Mesenchymal stem cell (in vitro differentiated cells and primary cell): Measurements from ENCODE around the gene GFI1.

Experiments used
- DNase-seq: peaks from one replicate; pipeline ENCODE4 v3.0.0-alpha.2; 2013
- H2AFZ ChIP-seq: one replicate; pipeline ENCODE4 v1.6.1; 2013; ENCODE audit warnings: low read depth, mild to moderate bottlenecking, control low read depth, inconsistent platforms, low read length, moderate library complexity
- H2AK5ac ChIP-seq: 2 replicates; pipeline ENCODE4 v1.6.1; 2013; ENCODE audit warnings: low read length, moderate library complexity, mild to moderate bottlenecking, inconsistent platforms; ENCODE audit not compliant: severe bottlenecking
- H2BK120ac ChIP-seq: one replicate; pipeline ENCODE4 v1.6.1; 2013; ENCODE audit warnings: low read depth, mild to moderate bottlenecking, inconsistent platforms, low read length, moderate library complexity
- H2BK12ac ChIP-seq, 2 experiments: one replicate each; pipeline ENCODE4 v1.6.1; 2013; ENCODE audit warnings: inconsistent platforms in 2 of 2, low read length in 2 of 2, mild to moderate bottlenecking in 2 of 2, moderate library complexity in 2 of 2, control low read depth in 1 of 2
- H2BK15ac ChIP-seq: one replicate; pipeline ENCODE4 v1.6.1; 2013; ENCODE audit warnings: mild to moderate bottlenecking, low read depth, inconsistent platforms; ENCODE audit not compliant: poor library complexity, severe bottlenecking
- H2BK5ac ChIP-seq: 2 replicates; pipeline ENCODE4 v1.6.1; 2013; ENCODE audit warnings: low read depth, mild to moderate bottlenecking, low read length, control low read depth, inconsistent platforms; ENCODE audit not compliant: poor library complexity, severe bottlenecking
- H3K14ac ChIP-seq, 2 experiments: one replicate each; pipeline ENCODE4 v1.6.1; 2013; ENCODE audit warnings: inconsistent platforms in 2 of 2, low read length in 2 of 2, control low read depth in 1 of 2, mild to moderate bottlenecking in 1 of 2, moderate library complexity in 1 of 2
- H3K18ac ChIP-seq, 2 experiments: one replicate each; pipeline ENCODE4 v1.6.1; 2013; ENCODE audit warnings: inconsistent platforms in 2 of 2, low read length in 2 of 2, control low read depth in 1 of 2, low read depth in 1 of 2, mild to moderate bottlenecking in 1 of 2
- H3K23ac ChIP-seq, 2 experiments: one replicate each; pipeline ENCODE4 v1.6.1; 2013; ENCODE audit warnings: inconsistent platforms in 2 of 2, low read length in 2 of 2, mild to moderate bottlenecking in 2 of 2, moderate library complexity in 2 of 2, control low read depth in 1 of 2
- H3K27ac ChIP-seq: 2 replicates; pipeline ENCODE4 v1.5.1; 2013; ENCODE audit warnings: mild to moderate bottlenecking, moderate library complexity, low read length, control low read depth, inconsistent platforms; ENCODE audit not compliant: poor library complexity, severe bottlenecking
- H3K27me3 ChIP-seq, 2 experiments: 2 replicates each; pipeline versions ENCODE4 v1.6.1 to v1.7.0; 2013; ENCODE audit warnings: low read length in 2 of 2, mild to moderate bottlenecking in 2 of 2, moderate library complexity in 2 of 2, control low read depth in 1 of 2, inconsistent platforms in 1 of 2; ENCODE audit not compliant: control insufficient read depth in 1 of 2, insufficient read depth in 1 of 2
- H3K36me3 ChIP-seq, 2 experiments: 2 replicates each; pipeline versions ENCODE4 v1.6.1 to v1.7.0; 2013; ENCODE audit warnings: low read length in 2 of 2, control low read depth in 1 of 2, inconsistent platforms in 1 of 2, low read depth in 1 of 2, mild to moderate bottlenecking in 1 of 2; ENCODE audit not compliant: insufficient read depth in 2 of 2, control insufficient read depth in 1 of 2
- H3K4ac ChIP-seq, 2 experiments: one replicate each; pipeline ENCODE4 v1.6.1; 2013; ENCODE audit warnings: inconsistent platforms in 2 of 2, low read length in 2 of 2, mild to moderate bottlenecking in 2 of 2, moderate library complexity in 2 of 2, control low read depth in 1 of 2, low read depth in 1 of 2
- H3K4me1 ChIP-seq: 2 replicates; pipeline ENCODE4 v1.6.1; 2013; ENCODE audit warnings: low read depth, low read length, control low read depth; ENCODE audit not compliant: control insufficient read depth, insufficient read depth
- H3K4me2 ChIP-seq: 2 replicates; pipeline ENCODE4 v1.6.1; 2013; ENCODE audit warnings: low read length, mild to moderate bottlenecking, inconsistent platforms; ENCODE audit not compliant: poor library complexity, severe bottlenecking
- H3K4me3 ChIP-seq, 2 experiments: 2 replicates each; pipeline versions ENCODE4 v1.5.1 to v1.7.0; 2013; ENCODE audit warnings: low read length in 2 of 2, mild to moderate bottlenecking in 2 of 2, control low read depth in 1 of 2, low read depth in 1 of 2; ENCODE audit not compliant: insufficient read depth in 1 of 2
- H3K79me1 ChIP-seq: replicated peaks from 2 replicates; pipeline ENCODE4 v1.6.1; 2013; ENCODE audit warnings: mild to moderate bottlenecking, control low read depth, low read length, inconsistent platforms; ENCODE audit not compliant: poor library complexity, severe bottlenecking
- H3K9ac ChIP-seq: 2 replicates; pipeline ENCODE4 v1.7.0; 2013; ENCODE audit warnings: mild to moderate bottlenecking, low read length, moderate library complexity
- H3K9me3 ChIP-seq: 2 replicates; pipeline ENCODE4 v1.7.0; 2013; ENCODE audit warnings: mild to moderate bottlenecking, low read length; ENCODE audit not compliant: control insufficient read depth
- H4K8ac ChIP-seq: one replicate; pipeline ENCODE4 v1.6.1; 2013; ENCODE audit warnings: inconsistent platforms, mild to moderate bottlenecking, low read length, moderate library complexity
- H4K91ac ChIP-seq: one replicate; pipeline ENCODE4 v1.6.1; 2013; ENCODE audit warnings: mild to moderate bottlenecking, low read length, inconsistent platforms
- WGBS: methylation state at CpG from one replicate; pipeline ENCODE4 v1.1.7; 2013; ENCODE audit warnings: mixed read lengths; 5-methylcytosine and 5-hydroxymethylcytosine counted together

Gene GFI1

GRCh38 chr1:92479587-92479986 lies 7.1 kb downstream of the GFI1 start:
- H3K79me1 ChIP-seq = no peaks in the 10 kb centered on the region
- H3K14ac ChIP-seq = no peak overlapping the region
- peaks cover 0 to 4% of the 10 kb centered on the region in 2 experiments for H3K36me3 ChIP-seq
- H3K4me3 ChIP-seq = no peak overlapping the region
- H3K9ac ChIP-seq = no peak overlapping the region
- peaks cover 86 to 98% of the 10 kb centered on the region in 2 experiments for H3K27me3 ChIP-seq
- no peak overlapping the region for H2BK15ac ChIP-seq
- WGBS = 84% methylated on average over 9 of the region's 9 CpGs
- no peak overlapping the region for H3K23ac ChIP-seq
- H3K4me2 ChIP-seq = no peak overlapping the region
- no peaks in the 10 kb centered on the region for H3K9me3 ChIP-seq
- no peak for DNase-seq
- H2BK12ac ChIP-seq = no peak overlapping the region
- no peak overlapping the region for H2AFZ ChIP-seq
- H4K8ac ChIP-seq = no peak overlapping the region
- H3K4ac ChIP-seq = no peak overlapping the region
- no peak overlapping the region for H2BK5ac ChIP-seq
- H2BK120ac ChIP-seq = no peak overlapping the region
- H2AK5ac ChIP-seq = no peak overlapping the region
- no peak overlapping the region for H3K18ac ChIP-seq
- H3K27ac ChIP-seq = no peak overlapping the region
- H4K91ac ChIP-seq = no peak overlapping the region
- H3K4me1 ChIP-seq = peaks cover 39% of the 10 kb centered on the region

- DNase-seq = no peak
- Histone ChIP-seq H3K23ac (no peak overlapping the region), H3K4me3 (no peak overlapping the region), H3K27me3 (peaks cover 85 to 95% of the 10 kb centered on the region in 2 experiments), H2BK12ac (no peak overlapping the region), H3K4ac (no peak overlapping the region), H3K36me3 (peaks cover 0 to 4% of the 10 kb centered on the region in 2 experiments), H3K9me3 (no peaks in the 10 kb centered on the region), H3K18ac (no peak overlapping the region), H3K27ac (no peak overlapping the region), H2BK15ac (no peak overlapping the region), H2BK5ac (no peak overlapping the region), H2BK120ac (no peak overlapping the region), H4K8ac (no peak overlapping the region), H3K14ac (no peak overlapping the region), H3K4me2 (no peak overlapping the region), H3K9ac (no peak overlapping the region), H4K91ac (no peak overlapping the region), H3K79me1 (no peaks in the 10 kb centered on the region), H2AK5ac (no peak overlapping the region), H2AFZ (no peak overlapping the region), H3K4me1 (peaks cover 27% of the 10 kb centered on the region)
- 76% methylated on average over 3 of the region's 3 CpGs for WGBS
These were observed 8.3 kb downstream of the GFI1 start for GRCh38 chr1:92478393-92478792.

DNA sequence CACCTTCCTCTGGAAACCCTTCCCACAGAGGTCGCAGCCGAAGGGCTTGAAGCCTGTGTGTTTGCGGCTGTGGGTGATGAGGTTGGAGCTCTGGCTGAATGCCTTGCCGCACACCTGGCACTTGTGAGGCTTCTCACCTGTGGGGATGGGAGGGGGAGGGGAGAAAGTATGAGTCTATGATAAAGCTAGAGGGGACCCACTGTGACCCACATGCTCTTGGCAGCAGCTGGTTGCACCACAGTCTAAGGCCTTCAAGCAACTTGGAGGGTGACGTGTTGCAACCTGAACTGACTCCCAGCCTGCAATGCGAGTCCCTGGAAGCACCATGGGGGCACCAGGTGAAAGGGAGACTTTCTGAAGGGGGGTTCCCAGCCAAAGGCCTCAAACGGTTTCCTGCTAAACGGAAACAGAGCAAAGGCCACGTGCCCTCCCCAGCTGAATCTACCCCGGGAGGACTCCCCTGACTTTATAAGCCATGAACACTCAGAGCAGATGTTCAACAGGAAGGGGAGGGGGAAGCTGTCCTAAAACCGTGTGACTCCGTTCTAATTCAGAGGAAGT lies 10.6 kb downstream of the GFI1 start:
- no peak overlapping the region for H2AFZ ChIP-seq
- no peak overlapping the region for H2AK5ac ChIP-seq
- H3K23ac ChIP-seq = no peak overlapping the region
- WGBS = 59% methylated on average over 12 of the region's 12 CpGs
- H3K79me1 ChIP-seq = no peaks in the 10 kb centered on the region
- no peak overlapping the region for H3K9ac ChIP-seq
- no peak overlapping the region for H3K27ac ChIP-seq
- no peak for DNase-seq
- peaks cover 71 to 80% of the 10 kb centered on the region in 2 experiments for H3K27me3 ChIP-seq
- no peak overlapping the region for H3K18ac ChIP-seq
- peaks cover 10% of the 10 kb centered on the region for H3K4me1 ChIP-seq
- H2BK5ac ChIP-seq = no peak overlapping the region
- no peak overlapping the region for H3K4me2 ChIP-seq
- H4K8ac ChIP-seq = no peak overlapping the region
- H2BK15ac ChIP-seq = no peak overlapping the region
- H3K4ac ChIP-seq = no peak overlapping the region
- no peaks in the 10 kb centered on the region for H3K9me3 ChIP-seq
- H4K91ac ChIP-seq = no peak overlapping the region
- no peak overlapping the region for H3K14ac ChIP-seq
- peaks cover 0 to 4% of the 10 kb centered on the region in 2 experiments for H3K36me3 ChIP-seq
- H2BK120ac ChIP-seq = no peak overlapping the region
- no peak overlapping the region for H2BK12ac ChIP-seq
- no peak overlapping the region for H3K4me3 ChIP-seq

GRCh38 chr1:92475029-92475428 lies 11.7 kb downstream of the GFI1 start:
- H3K27ac ChIP-seq = no peak overlapping the region
- H2BK120ac ChIP-seq = no peak overlapping the region
- H3K14ac ChIP-seq = no peak overlapping the region
- DNase-seq = no peak
- no peak overlapping the region for H3K4me2 ChIP-seq
- H2BK12ac ChIP-seq = no peak overlapping the region
- H3K79me1 ChIP-seq = no peaks in the 10 kb centered on the region
- no peak overlapping the region for H2BK15ac ChIP-seq
- no peaks in the 10 kb centered on the region for H3K36me3 ChIP-seq
- H2AK5ac ChIP-seq = no peak overlapping the region
- H4K8ac ChIP-seq = no peak overlapping the region
- no peaks in the 10 kb centered on the region for H3K4me1 ChIP-seq
- peaks cover 62 to 68% of the 10 kb centered on the region in 2 experiments for H3K27me3 ChIP-seq
- H3K23ac ChIP-seq = no peak overlapping the region
- H3K9ac ChIP-seq = no peak overlapping the region
- H3K4ac ChIP-seq = no peak overlapping the region
- WGBS = 98% methylated on average over 2 of the region's 3 CpGs
- no peak overlapping the region for H2BK5ac ChIP-seq
- H3K4me3 ChIP-seq = no peak overlapping the region
- H3K18ac ChIP-seq = no peak overlapping the region
- no peak overlapping the region for H4K91ac ChIP-seq
- H3K9me3 ChIP-seq = no peaks in the 10 kb centered on the region
- no peak overlapping the region for H2AFZ ChIP-seq
